HG03565 (cell line): Measurements from ENCODE around the gene SLU7.
"Not testable (repeated sequence)": the region's sequence is repeated elsewhere in the genome, so short reads cannot be mapped to it uniquely, and the experiment has no call there.

ENCODE experiments used
- ATAC-seq: cut with Tn5 transposase; IDR thresholded peaks from one replicate; pipeline ENCODE4 v1.9.1; 2021; ENCODE audit warnings: mild to moderate bottlenecking, moderate library complexity; ENCODE audit not compliant: unreplicated experiment

SLU7 gene

DNA sequence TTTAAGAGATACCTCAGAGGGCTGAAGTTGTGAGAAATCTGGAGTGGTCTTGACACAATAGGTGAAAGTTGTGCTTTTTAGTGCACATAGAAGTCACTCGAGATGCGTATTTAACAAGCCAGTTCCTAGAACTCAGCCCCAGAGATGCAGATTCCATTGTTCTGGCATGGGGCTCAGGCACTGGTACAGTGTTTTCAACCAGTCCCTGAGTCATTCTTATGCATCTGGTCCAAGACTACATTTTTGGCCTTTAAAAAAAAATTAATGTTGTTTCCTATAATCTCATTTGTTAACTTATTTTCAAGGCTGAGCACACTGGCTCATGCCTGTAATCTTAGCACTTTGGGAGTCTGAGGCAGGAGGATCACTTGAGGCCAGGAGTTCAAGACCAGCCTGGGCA is 32.4 kb upstream of the SLU7 start:
- ATAC-seq, result no peak

DNA sequence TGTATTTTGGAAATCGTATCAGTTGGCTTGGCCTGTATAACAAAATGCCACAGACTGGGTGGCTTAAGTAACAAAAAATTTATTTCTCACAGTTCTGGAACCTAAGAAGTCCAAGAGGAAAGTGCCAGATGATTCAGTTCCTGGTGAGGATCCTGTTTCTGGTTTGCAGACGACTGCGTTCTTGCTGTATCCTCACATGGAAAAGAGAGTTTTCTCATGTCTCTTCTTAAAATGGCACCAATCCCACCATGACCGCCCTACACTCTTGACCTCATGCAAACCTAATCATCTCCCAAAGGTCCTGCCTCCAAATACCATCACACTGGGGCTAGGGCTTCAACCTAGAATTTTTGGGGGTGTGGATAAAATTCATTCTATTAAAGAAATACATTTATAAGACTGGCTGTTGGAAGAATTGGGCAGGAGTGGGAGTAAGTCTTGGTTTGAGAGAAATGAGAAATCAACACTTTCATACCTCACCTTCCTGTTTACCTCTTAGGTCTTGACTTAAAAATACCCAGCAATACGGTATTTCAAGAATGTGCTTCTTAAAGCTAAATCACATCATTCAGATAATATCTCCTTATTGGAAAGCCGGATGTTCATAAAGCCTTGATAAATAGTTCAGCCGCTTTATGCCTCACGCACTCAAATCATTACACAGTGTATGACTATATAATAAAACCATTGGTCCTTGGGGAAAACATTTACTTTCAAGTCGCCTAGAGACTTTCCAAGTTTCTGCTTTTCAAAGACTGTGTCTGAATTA is 31.5 kb upstream of the SLU7 start:
- peak; percentile 59 for ATAC-seq

DNA sequence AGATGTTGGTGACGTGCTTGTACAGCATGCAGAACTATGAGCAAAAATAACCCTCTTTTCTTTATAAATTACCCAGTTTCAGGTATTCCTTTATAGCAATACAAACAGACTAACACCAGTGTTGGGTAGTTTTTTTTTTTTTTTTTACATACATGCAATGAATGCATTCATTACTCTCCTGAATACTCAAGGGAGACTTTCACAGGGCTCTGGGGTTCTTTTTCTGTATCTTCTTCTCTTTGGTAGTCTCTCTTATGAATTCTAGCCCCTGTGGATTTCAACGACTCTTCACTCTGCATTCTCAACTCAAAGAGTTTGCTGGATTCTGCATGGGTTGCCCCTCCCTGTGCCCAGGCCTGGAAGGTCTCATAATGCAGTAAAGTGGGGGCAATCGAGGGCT is 30.6 kb upstream of the SLU7 start:
- no peak for ATAC-seq

DNA sequence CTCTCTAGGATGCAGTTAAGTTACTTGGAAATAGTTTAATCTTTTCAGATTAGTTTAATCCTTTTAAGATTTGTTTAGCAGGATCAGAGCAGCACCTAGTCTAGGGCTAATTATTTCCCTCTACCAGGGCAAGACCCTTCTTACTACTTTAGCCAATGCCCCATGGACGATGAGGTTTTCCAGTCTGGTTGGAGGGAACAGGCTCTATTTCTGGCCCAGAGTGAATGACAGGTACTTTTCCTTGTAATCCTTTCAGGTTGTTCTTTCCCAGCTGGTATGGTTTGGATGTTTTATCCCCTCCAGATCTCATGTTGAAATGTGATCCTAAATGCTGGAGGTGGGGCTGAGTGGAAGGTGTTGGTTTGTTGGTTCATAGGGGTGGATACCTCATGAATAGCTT is 30.0 kb upstream of the SLU7 start:
- ATAC-seq, result no peak

DNA sequence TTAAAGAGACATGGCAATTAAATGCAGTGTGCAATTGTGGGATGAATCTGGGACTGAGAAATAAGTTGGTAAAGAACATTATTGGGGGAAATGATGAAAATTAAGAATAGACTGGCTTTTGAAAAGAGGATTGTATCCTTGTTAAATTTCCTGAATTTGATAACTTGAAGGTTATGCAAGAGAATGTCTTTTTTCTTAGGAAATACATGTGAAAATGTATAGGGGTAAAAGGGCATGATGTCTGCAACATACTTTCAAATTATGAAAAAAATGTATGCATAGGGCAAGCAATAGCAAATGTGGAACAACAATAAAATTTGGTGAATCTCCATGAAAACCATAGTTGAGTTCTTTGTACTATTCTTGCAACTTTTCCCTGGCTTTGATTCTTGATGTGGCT is 26.9 kb upstream of the SLU7 start:
- no peak for ATAC-seq

DNA sequence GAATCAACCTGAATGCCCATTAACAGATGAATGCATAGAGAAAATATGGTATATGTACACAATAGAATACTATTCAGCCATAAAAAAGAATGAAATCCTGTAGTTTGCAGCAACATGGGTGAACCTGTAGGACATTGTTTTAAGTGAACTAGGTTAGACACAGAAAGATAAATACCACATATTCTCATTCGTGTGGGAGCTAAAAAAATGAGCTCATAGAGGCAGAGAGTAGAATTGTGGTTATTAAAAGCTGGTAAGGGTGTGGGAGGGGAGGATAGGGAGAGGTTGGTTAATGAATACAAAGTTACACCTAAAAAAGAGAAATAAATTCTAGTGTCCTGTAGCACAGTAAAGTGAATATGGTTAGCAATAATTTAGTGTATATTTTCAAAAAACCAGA is 26.3 kb upstream of the SLU7 start:
- ATAC-seq, result no peak

DNA sequence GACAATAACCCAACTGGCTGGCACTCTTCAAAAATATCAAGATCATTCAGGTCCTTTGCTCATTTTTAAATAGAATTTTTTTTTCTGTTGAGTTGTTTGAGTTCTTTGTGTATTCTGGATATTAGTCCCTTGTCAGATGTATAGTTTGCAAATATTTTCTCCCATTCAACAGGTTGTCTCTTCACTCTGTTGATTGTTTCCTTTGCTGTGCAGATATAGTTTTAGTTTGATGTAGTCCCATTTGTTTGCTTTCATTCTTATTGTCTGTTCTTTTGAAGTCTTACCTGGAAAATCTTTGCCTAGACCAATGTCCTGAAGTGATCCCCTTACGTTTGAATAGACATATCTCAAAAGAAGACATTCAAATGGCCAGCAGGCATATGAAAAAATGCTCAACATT is 25.5 kb upstream of the SLU7 start:
- no peak for ATAC-seq

DNA sequence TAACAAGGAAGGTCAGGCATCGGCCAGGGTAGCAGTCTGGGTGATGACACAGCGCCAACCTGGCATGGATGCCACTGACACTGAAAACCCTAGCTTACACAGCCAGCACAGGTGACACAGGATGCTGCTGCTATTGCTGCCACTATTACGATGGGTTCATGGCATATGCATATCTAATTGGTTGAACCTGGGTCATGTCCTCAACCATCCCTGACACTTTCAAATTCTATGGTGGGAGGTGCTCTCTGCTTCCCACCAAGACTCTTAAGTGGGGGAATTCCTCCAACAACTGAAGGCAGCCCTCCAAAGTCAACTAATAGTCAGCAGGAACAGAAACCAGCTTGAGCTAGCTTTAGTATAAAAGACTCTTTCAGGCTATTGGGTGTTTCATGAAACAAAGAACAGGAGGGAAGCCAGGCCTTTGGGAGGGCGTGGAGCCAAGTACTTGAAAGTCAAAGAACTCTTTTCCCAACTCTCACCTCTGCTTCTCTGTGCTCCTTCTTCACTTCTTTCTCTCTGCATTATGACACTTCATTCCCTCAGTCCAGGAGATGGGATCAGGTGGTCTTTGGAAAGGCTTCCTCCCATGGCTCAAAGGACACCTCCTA is 24.0 kb upstream of the SLU7 start:
- peak; percentile 15 for ATAC-seq

DNA sequence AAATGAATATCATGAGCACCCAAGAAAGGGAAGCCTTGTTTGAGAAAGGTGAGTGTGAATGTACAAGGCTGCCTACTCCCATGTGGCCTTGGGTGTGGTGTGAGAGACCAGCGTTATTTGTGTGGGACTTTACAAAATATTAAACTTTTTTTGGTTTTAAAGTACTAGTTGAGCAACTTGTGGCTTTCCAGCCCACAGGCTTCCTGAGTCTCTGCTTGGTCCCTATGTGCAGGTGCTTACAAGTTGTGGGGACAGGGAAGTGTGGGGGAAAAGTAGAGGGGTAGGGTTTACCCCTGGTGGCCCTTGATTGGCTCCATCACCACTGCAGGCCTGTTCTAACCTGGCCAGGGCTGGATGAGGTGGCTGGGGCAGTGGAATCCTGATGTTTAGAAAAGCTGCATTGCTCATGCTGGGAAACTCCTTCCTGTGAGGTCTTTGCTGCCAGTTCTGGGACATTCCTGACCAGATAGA is 22.5 kb upstream of the SLU7 start:
- peak; percentile 29 for ATAC-seq

DNA sequence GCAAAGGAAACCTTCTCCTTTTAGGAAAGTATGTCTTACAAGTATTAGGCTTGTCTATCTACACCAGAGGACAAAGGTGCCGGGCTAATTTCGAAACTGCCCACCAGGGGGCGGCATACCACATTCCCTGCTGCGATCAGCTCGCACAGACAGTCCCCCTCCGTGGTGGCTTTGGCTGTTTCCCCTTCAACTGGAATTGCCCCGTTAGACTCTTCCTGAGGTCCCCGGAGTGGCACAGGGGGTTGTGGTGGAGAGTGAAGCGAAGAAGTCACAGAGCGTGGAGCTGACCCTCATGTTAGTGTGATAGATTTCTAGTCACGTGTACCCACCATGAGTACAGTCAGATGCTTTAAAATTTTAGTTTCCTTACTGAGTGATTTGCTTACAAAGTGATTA is 20.3 kb upstream of the SLU7 start:
- ATAC-seq, result peak; percentile 35

DNA sequence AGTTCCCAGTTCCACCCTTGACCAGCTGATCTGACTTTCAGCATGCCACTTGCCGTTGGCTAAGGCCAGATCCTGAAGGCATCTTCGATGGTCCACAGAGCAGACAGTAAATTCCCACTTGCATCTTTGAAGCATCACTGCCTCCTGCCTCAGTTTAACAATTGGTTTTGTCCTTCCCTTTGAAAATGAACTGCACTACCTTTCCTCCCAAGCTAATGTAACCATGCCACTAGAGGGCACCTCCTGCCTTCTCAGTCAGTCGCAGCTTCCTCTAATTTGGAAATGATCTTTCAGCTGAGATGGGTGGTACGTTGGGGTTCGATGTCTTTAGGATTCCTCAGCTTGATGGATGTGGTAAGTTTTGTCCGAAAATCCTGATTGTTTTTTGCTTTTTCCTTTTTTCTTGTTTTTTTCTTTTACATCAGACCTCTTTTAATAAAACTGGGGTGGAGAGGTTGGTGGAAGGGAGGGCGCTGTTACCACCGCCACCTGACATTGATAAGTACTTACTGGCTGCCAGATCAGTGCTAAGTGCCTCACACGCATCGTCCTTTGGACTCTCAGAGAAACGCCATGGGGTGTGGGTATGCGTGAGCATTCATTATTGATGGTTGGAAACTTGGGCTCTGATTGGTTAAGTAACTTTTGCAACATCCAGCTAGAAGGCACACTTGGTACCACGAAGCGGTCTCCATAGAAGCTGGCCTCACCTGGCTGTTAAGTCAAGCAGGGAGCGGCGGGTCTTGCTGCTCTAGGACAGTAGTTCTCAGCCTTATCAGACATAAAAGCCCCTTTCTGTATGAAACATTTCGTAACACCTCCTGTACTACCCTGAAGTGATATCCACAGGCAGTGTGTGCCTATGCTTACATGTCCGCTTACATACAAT is 19.7 kb upstream of the SLU7 start:
- peak; percentile 23 for ATAC-seq

DNA sequence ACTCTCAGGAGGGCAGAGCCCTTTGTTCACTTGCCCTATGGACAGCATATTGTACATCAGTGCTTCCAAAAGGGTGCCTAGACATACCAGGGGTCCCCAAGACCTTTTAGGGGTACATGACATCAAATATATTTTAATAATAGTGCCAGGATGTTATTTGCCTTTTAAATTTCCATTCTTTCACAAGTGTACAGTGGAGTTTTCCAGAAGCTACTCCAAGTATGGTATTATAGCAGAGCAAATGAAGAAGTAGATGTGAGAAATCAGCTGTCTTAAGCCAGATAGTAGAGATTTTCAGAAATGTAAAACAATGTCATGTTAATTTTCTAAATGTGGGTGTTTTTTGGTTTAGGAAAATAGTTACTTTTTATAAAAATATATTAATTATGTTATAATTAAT is 18.4 kb upstream of the SLU7 start:
- ATAC-seq, result no peak

DNA sequence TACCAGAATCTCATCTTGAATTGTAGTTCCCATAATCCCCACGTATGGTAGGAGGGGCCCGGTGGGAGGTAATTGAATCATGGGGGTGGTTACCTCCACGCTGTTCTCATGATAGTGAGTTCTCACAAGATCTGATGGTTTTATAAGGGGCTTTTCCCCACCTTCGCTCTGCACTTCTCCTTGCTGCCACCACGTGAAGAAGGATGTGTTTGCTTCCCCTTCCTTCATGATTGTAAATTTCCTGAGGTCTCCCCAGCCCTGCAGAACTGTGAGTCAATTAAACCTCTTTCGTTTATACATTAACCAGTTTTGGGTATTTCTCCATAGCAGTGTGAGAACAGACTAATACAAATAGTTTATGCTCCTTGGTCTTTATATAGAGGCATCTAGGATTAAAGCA is 17.8 kb upstream of the SLU7 start:
- ATAC-seq, result not testable (repeated sequence)

DNA sequence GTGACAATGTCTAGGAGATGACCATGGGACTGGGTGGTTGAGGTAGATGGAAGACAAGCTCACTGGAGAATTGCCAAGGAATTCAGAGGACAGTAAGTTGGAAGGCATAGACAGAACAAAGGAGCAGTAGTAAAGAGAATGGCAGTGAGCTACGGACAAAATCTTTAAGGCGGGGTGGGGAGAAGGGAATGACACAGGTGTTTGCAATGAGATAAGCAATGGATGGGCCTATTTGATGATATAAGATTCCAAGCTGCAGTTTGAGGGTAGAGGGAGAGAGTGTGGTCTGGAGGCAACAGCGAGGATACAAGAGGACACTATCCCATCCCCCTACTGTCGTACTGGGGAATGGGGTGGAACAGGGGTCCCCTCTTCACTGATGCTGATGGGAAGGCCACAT is 17.1 kb upstream of the SLU7 start:
- no peak for ATAC-seq

DNA sequence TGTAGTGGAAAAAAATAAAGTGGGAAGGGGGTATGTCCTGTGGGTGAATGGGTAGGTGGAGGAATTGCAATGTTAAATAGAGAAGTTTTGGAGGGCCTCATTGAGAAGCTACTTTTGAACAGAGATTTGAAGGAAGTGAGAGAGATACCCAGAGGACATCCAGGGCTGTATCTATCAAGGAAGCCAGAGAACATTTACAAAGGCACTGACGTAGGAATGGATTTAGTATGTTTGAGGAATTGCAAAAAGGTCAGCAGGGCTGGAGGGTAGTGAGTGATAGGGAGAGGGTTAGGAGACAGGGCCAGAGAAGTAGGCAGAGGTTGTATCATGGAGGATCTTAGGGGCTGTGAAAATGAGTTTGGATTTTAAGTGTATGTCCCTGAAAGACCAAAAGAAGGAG is 16.7 kb upstream of the SLU7 start:
- no peak for ATAC-seq

DNA sequence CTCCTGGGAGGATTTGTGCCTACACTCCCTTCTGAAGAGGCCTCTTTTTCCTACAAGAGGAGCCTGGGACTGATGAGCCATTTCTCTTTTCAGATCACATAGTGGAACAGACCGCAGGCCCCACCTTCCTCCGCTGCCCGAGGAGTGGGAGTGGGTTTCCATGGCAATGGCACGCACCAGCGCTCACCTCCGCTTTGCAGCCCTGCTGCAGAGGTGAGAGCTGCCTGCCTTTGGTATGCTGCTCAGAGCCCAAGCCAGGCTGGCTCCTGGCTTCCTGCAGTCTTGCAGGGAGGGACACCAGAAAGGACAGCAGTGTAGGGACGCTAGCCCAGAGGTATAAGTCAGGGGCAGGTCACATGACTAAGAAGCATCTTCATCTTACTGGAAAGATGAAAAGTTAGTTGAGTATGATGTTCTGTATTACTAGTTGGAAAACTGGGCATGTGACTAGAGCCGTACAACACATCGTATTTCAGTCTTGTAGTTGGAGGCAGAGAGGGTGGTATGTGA is 15.2 kb upstream of the SLU7 start:
- ATAC-seq, result peak; percentile 85

DNA sequence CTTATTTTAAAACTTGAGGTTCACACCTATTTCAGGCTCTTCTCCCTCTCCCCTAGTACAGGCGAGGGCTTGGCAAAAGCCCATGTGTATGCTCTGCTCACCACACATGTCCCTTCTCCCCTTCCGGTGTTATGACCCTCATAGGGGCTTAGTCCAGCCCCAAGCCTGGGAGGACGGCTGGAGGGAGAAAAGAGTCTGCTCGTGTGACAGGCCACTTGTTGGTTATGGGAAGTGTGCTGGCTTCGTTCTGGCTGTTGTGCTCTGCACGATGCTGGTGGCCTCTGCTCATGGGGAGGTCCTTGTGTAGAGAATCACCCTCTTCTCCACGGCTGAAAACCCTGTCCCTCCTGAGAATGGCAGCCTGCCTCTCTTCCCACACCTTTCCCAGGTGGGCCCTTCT is 13.9 kb upstream of the SLU7 start:
- ATAC-seq, result no peak

DNA sequence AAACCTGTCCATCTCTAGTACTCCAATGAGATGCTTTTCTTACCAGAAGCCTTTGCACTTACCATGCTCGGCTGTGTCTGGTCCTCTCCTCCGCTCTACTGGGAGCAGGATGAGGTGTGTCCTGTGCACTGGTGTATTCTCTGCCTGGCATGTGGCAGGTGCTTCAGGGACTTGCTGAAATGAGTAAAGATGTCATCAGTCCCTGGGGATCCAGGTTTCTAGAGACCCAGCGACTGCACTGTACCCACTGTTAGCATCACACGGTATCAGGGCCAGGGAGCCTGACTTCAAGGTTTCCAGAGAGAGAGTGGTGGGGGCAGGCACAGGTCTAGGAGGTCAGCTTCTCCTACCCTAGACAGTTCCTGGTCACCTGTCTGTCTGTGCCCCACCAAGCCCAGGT is 13.3 kb upstream of the SLU7 start:
- ATAC-seq, result no peak

DNA sequence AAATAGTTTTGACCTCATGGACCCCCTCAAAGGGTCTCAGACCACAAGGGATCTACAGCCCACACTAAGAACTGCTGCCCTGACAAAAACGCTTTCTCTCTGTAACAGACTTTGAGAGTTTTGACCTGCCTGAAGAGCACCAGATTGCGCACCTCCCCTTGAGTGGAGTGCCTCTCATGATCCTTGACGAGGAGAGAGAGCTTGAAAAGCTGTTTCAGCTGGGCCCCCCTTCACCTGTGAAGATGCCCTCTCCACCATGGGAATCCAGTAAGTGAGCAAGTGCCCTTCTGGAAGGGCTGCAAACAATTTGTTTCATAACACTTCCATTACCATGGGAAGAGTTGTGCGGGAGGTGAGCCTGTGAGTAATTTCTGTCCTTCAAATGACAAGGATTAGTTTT is 8.7 kb upstream of the SLU7 start:
- no peak for ATAC-seq

DNA sequence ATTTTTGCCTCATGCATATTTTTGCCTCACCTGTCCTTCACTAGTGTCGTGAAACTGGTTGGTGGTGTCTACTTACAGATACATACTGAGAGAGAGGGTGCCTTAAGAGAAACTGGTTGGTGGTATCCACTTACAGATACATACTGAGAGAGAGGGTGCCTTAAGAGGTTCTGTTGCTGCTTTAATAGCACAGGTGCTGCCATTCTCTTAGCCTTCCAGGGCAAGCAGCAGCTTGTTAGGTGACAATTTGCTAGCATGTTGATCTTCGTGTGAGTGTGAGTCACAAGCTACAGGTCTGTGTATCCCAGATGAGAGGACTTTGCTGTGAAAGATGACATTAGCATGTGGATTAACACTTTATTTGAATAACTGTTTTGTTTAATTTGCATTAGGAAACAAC is 4.2 kb upstream of the SLU7 start:
- ATAC-seq, result no peak

DNA sequence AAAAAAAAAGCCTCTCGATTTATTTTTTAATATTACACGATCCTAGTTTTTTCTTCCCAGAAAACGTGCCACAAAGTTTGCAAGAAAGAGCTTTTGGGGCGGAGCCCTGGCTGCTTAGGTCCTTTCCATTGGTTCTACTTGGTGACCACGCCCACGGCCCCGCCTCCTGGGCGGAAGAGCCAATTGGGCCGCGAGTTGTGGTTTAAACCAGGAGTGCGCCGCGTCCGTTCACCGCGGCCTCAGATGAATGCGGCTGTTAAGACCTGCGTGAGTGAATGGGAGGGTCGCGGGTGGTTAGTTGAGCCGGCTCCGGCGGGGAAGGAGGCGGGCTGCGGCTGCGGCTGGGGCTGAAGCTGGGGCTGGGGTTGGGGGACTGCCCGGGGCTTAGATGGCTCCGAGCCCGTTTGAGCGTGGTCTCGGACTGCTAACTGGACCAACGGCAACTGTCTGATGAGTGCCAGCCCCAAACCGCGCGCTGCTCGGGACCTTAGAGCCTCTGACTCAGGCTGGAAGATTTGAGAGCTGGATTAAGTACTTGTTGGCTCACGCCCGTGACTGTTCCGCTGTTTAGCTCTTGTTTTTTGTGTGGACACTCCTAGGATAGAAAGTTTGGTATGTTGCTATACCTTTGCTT is 2.9 kb upstream of the SLU7 start, which contains the start of gene PTTG1:
Gene PTTG1 (plus strand): TSS at position 231 of the 634 bp plus-strand sequence. CDS start 458 bp downstream, outside the sequence.
- ATAC-seq, result peak; percentile 52
